ENCODE measurements around the gene SLC24A3. TPM values are rescaled to one million over a fixed set of nuclear protein-coding genes. Genes with fewer than 3 reads are reported as not detected.
A peak's percentile ranks its signal among the peaks of the same experiment; 100 is the strongest.

Gene SLC24A3
- polyA plus RNA-seq, 1 donor, result 9.9 TPM

DNA sequence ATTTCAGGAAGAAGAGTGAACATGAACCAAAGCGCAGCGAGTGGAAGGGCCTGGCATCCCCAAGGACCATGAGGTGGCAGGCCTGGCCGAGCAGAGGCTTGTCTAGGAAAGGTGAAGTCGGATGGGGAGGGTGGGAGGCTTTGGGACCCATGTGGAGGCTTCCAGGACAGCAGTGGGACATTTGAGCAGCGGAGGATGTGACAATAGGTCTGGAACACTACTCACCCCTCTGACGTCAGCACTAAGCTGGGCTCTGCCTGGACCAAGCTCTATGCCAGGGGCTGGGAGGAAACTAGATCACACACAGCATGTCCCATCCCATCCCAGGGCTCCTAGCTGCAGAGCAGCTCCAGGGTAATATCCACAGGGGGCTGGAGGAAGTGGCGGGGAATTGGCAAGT is 370.3 kb downstream of the SLC24A3 start:
- H3K36me3 ChIP-seq (ENCODE audit: control insufficient read depth, insufficient read depth, low read length), result peaks cover 2% of the 10 kb centered on the region
- no peak overlapping the region for H3K27ac ChIP-seq (ENCODE audit: low read length)
- no peak overlapping the region for H3K4me3 ChIP-seq (ENCODE audit: low read length)
- H3K27me3 ChIP-seq (ENCODE audit: control insufficient read depth, insufficient read depth, low read length), result peaks cover 5% of the 10 kb centered on the region
- no peak for DNase-seq
- no peaks in the 10 kb centered on the region for H3K9me3 ChIP-seq (ENCODE audit: control insufficient read depth, low read depth, low read length)
- no CpG with 5 or more reads among the region's 7 CpGs for WGBS (ENCODE audit: insufficient coverage, low lambda C conversion rate)
- no peaks in the 10 kb centered on the region for H3K4me1 ChIP-seq (ENCODE audit: control insufficient read depth, insufficient read depth, low read length)

DNA sequence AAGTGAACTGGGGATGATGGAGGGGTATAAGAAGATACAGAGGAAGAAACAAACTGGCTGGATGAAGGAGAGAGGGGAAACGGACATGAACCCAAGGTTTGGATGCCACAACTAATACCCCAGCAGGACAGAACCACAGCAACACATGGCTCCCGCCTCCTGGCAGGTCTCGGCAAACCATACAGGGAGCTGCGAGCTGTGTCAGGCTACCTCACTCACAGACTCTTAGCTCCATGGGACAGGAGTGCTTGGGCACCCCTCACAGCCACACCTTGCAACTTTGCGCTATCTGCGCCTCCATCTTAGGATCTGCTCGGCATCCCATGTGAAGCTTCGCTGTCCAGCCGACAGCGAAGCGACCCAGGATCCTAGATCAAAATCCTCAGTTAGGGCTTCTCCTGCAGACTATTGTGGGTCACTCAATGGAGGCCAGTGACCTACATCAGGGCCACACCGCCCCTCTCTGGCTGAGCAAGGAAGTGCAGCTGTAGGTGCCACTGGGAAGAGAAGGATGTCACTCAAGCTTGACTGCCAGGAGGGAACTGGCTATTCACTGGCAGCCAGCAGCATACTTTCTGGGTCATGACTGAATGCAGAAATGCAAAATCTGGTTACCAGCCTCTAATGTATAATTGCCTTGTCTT is 371.2 kb downstream of the SLC24A3 start:
- Histone ChIP-seq H3K4me1 (ENCODE audit: control insufficient read depth, insufficient read depth, low read length) (no peaks in the 10 kb centered on the region), H3K36me3 (ENCODE audit: control insufficient read depth, insufficient read depth, low read length) (peaks cover 2% of the 10 kb centered on the region), H3K9me3 (ENCODE audit: control insufficient read depth, low read depth, low read length) (no peaks in the 10 kb centered on the region), H3K27ac (ENCODE audit: low read length) (no peak overlapping the region), H3K27me3 (ENCODE audit: control insufficient read depth, insufficient read depth, low read length) (peaks cover 5% of the 10 kb centered on the region), H3K4me3 (ENCODE audit: low read length) (no peak overlapping the region)
- peak; percentile 9 to 13 for DNase-seq
- no CpG with 5 or more reads among the region's 12 CpGs for WGBS (ENCODE audit: insufficient coverage, low lambda C conversion rate)

DNA sequence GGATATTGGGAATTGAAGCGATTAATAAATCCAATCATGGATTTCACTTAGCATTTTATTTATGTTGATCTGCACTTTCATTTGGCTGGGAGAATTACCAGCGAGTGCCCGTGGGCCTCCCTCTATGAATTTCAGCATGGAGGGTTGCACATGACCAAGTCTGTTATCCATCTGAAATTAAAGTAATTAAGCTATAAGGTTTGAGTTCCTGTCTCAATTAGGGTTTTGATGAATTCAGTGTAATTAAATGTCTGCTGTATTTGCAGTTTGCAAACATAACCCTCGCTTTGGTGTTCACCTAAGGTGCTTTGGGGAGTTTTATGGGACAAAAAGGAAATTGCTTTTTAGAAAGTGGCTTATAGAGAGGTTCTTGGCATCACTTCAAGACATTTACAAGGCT is 375.8 kb downstream of the SLC24A3 start:
- 100% methylated on average over 1 of the region's 4 CpGs for WGBS (ENCODE audit: insufficient coverage, low lambda C conversion rate)
- no peaks in the 10 kb centered on the region for H3K9me3 ChIP-seq (ENCODE audit: control insufficient read depth, low read depth, low read length)
- peaks cover 5% of the 10 kb centered on the region for H3K27me3 ChIP-seq (ENCODE audit: control insufficient read depth, insufficient read depth, low read length)
- no peak overlapping the region for H3K4me3 ChIP-seq (ENCODE audit: low read length)
- no peak overlapping the region for H3K27ac ChIP-seq (ENCODE audit: low read length)
- peaks cover 2% of the 10 kb centered on the region for H3K36me3 ChIP-seq (ENCODE audit: control insufficient read depth, insufficient read depth, low read length)
- DNase-seq, result no peak
- H3K4me1 ChIP-seq (ENCODE audit: control insufficient read depth, insufficient read depth, low read length), result no peaks in the 10 kb centered on the region

DNA sequence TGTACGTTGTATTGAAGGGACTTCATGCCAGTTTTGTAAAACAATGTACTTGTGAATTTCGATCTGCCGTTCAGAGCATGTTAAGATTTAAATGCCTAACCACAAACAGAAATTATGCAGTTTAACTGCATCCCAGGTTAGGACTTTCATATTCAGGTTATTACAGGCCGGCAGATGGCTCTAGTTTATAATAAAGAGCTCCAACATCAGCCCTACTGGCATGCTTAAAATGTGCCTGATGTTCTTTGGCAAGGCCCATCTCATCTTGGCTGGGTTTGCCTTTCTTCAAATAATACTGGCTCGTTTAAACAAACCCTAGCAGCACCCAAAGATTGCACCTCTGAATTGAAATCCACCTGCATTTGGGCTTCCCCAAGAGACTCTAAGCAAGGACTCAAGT is 376.3 kb downstream of the SLC24A3 start:
- 88% methylated on average over 1 of the region's 5 CpGs for WGBS (ENCODE audit: insufficient coverage, low lambda C conversion rate)
- H3K36me3 ChIP-seq (ENCODE audit: control insufficient read depth, insufficient read depth, low read length), result peaks cover 2% of the 10 kb centered on the region
- no peaks in the 10 kb centered on the region for H3K9me3 ChIP-seq (ENCODE audit: control insufficient read depth, low read depth, low read length)
- H3K27me3 ChIP-seq (ENCODE audit: control insufficient read depth, insufficient read depth, low read length), result peaks cover 5% of the 10 kb centered on the region
- no peaks in the 10 kb centered on the region for H3K4me1 ChIP-seq (ENCODE audit: control insufficient read depth, insufficient read depth, low read length)
- DNase-seq, result no peak
- no peak overlapping the region for H3K27ac ChIP-seq (ENCODE audit: low read length)
- no peak overlapping the region for H3K4me3 ChIP-seq (ENCODE audit: low read length)

DNA sequence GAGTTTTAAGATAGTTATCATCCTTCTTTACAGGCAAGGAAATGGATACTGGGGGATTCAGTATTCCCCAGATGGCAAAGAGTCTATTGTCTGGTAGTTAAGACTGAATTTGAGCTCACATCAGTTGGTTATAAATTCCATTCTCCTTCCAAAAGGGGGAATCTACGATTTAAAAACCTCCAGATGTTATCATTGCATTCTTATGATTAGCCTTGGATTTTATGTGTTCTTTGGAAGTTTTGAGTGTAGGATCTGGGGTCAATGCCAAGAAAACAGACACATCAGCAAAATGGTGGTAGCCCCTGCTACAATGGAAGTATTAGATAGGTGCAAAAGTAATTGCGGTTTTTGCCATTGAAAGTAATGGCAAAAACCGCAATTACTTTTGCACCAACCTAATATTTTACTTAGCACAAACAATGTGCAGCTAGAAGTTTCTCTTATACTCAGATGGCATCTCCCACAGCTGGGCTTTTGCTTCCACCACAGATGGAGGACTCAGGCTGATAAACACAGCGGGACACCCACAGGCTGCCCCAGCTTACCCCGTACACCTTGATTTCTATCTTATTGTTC is 377.4 kb downstream of the SLC24A3 start:
- no peak overlapping the region for H3K4me3 ChIP-seq (ENCODE audit: low read length)
- WGBS (ENCODE audit: insufficient coverage, low lambda C conversion rate), result no CpG with 5 or more reads among the region's 5 CpGs
- no peaks in the 10 kb centered on the region for H3K4me1 ChIP-seq (ENCODE audit: control insufficient read depth, insufficient read depth, low read length)
- no peak overlapping the region for H3K27ac ChIP-seq (ENCODE audit: low read length)
- H3K36me3 ChIP-seq (ENCODE audit: control insufficient read depth, insufficient read depth, low read length), result no peaks in the 10 kb centered on the region
- no peaks in the 10 kb centered on the region for H3K9me3 ChIP-seq (ENCODE audit: control insufficient read depth, low read depth, low read length)
- DNase-seq, result no peak
- H3K27me3 ChIP-seq (ENCODE audit: control insufficient read depth, insufficient read depth, low read length), result peaks cover 5% of the 10 kb centered on the region

DNA sequence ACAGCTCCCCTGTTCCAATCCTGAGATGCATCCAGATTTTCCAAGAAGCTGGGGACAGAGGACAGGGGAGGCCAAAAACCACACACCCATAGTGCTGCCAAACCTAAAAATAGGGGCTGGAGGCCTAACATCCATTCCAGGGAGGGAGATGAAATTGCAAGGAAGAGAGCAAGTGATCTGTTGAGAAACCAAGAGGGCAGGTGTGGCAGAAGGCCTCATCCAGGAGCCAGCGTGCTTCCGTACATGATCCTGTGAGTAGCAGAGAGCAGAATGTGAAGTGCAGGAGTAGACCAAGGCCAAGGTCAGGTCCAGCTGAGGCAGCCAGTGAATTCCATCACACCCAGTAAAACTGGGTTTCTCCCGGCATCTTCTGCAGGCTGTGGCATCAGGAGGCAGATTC is 377.9 kb downstream of the SLC24A3 start:
- Histone ChIP-seq H3K4me3 (ENCODE audit: low read length) (no peak overlapping the region), H3K9me3 (ENCODE audit: control insufficient read depth, low read depth, low read length) (no peaks in the 10 kb centered on the region), H3K4me1 (ENCODE audit: control insufficient read depth, insufficient read depth, low read length) (no peaks in the 10 kb centered on the region), H3K36me3 (ENCODE audit: control insufficient read depth, insufficient read depth, low read length) (no peaks in the 10 kb centered on the region), H3K27ac (ENCODE audit: low read length) (no peak overlapping the region), H3K27me3 (ENCODE audit: control insufficient read depth, insufficient read depth, low read length) (peaks cover 5% of the 10 kb centered on the region)
- DNase-seq, result no peak
- WGBS (ENCODE audit: insufficient coverage, low lambda C conversion rate), result no CpG with 5 or more reads among the region's 3 CpGs

DNA sequence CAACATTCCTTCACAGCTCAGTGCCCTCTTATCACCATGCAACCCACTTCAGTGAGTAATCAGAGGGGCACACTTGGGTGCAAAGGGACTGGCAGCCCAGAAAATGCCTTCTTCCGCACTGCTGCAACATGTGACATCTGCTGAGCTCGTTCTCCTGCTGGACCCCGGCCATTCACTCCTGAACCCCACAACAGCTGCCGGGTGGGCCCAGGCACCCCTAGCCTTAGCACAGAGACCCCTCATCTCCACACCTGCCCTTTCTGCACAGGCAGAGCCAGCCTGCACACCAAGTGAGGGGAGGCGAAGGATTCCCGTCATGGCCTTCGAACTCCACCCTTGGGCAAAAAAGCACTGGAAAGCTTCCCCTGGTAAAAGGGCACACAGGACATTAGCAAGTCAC is 381.3 kb downstream of the SLC24A3 start:
- DNase-seq, result no peak
- Histone ChIP-seq H3K9me3 (ENCODE audit: control insufficient read depth, low read depth, low read length) (no peaks in the 10 kb centered on the region), H3K4me3 (ENCODE audit: low read length) (no peak overlapping the region), H3K27me3 (ENCODE audit: control insufficient read depth, insufficient read depth, low read length) (no peaks in the 10 kb centered on the region), H3K4me1 (ENCODE audit: control insufficient read depth, insufficient read depth, low read length) (no peaks in the 10 kb centered on the region), H3K36me3 (ENCODE audit: control insufficient read depth, insufficient read depth, low read length) (no peaks in the 10 kb centered on the region), H3K27ac (ENCODE audit: low read length) (no peak overlapping the region)
- WGBS (ENCODE audit: insufficient coverage, low lambda C conversion rate), result no CpG with 5 or more reads among the region's 7 CpGs

DNA sequence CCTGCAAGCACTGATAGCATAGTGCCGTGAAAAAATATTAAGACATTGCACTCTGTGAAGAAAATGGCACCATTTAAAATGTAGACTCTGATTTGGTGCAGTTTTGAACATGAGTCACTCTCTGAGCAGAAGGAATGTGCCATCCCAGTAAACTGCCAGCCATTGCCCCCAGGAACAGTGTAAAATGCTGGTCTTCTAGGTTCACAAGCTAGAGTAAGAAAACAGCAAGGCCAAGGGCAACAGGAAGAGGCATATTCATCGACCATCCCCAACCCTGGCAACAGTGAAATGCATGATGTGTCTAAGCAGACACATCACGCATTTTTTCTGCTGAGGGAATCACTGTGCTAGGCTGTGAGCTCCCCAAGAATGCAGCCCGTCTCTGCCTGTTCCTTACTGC is 382.5 kb downstream of the SLC24A3 start:
- H3K4me3 ChIP-seq (ENCODE audit: low read length), result no peak overlapping the region
- H3K9me3 ChIP-seq (ENCODE audit: control insufficient read depth, low read depth, low read length), result no peaks in the 10 kb centered on the region
- 100% methylated on average over 1 of the region's 4 CpGs for WGBS (ENCODE audit: insufficient coverage, low lambda C conversion rate)
- no peaks in the 10 kb centered on the region for H3K27me3 ChIP-seq (ENCODE audit: control insufficient read depth, insufficient read depth, low read length)
- H3K36me3 ChIP-seq (ENCODE audit: control insufficient read depth, insufficient read depth, low read length), result no peaks in the 10 kb centered on the region
- H3K4me1 ChIP-seq (ENCODE audit: control insufficient read depth, insufficient read depth, low read length), result no peaks in the 10 kb centered on the region
- DNase-seq, result no peak
- H3K27ac ChIP-seq (ENCODE audit: low read length), result no peak overlapping the region

DNA sequence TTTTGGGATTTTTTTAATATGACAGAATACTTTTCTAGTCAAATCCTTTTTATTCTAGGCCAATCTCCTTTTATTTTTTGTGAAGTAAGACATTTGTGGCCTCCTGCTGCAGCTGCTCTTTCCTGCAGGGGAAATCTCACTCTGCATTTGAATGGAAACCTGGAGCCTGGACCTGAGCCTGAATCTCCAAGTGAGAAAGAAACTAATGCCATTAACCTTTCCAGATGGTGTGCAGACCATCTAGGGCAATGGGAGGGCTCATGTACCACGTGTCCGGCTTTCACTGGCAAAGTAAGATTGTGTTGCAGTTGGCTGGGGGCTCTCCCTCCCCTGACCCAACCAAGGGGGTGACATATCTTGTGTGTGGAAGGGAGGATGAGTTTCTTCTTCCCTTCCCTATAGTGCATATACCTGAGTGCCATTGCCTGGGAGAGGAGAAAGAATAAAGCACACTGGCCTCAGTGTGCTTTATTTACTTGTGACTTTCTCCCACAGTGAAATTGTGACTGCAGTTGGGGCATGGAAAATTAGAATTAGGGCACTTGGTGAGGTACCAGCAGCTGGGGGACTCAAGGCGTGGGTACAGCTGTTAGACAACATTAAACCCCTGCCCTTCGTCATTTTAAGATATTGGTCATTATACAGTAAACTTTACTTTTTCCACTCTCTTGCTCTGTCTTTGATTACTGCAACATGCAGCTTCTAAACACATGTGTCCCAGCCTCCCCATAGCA is 385.8 kb downstream of the SLC24A3 start:
- H3K36me3 ChIP-seq (ENCODE audit: control insufficient read depth, insufficient read depth, low read length), result no peaks in the 10 kb centered on the region
- DNase-seq, result no peak
- no CpG with 5 or more reads among the region's 4 CpGs for WGBS (ENCODE audit: insufficient coverage, low lambda C conversion rate)
- H3K9me3 ChIP-seq (ENCODE audit: control insufficient read depth, low read depth, low read length), result no peaks in the 10 kb centered on the region
- no peaks in the 10 kb centered on the region for H3K4me1 ChIP-seq (ENCODE audit: control insufficient read depth, insufficient read depth, low read length)
- H3K27ac ChIP-seq (ENCODE audit: low read length), result no peak overlapping the region
- no peak overlapping the region for H3K4me3 ChIP-seq (ENCODE audit: low read length)
- no peaks in the 10 kb centered on the region for H3K27me3 ChIP-seq (ENCODE audit: control insufficient read depth, insufficient read depth, low read length)

DNA sequence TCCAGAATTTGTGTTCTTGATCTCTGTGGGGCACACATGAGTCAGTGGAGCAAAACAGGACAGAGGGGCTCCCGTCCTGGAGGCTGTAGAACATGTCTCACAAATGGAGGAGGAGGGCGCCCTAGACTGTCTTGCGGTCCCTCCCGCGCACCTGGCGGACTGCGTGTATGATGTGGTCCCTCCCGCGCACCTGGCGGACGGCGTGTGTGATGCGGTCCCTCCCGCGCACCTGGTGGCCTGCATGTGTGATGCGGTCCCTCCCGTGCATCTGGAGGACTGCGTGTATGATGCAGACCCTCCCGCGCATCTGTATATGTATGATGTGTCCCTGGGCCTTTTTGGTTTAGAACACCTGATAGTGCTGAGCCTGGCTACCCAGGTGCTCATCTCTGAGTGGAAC is 386.8 kb downstream of the SLC24A3 start:
- Histone ChIP-seq H3K9me3 (ENCODE audit: control insufficient read depth, low read depth, low read length) (no peaks in the 10 kb centered on the region), H3K36me3 (ENCODE audit: control insufficient read depth, insufficient read depth, low read length) (no peaks in the 10 kb centered on the region), H3K27me3 (ENCODE audit: control insufficient read depth, insufficient read depth, low read length) (no peaks in the 10 kb centered on the region), H3K27ac (ENCODE audit: low read length) (no peak overlapping the region), H3K4me3 (ENCODE audit: low read length) (no peak overlapping the region), H3K4me1 (ENCODE audit: control insufficient read depth, insufficient read depth, low read length) (no peaks in the 10 kb centered on the region)
- WGBS (ENCODE audit: insufficient coverage, low lambda C conversion rate), result no CpG with 5 or more reads among the region's 20 CpGs
- no peak for DNase-seq
